Stimulated activated CD4-positive, alpha-beta T cell treated with anti-CD3 and anti-CD28 coated beads, Interleukin-15, amount 100 ng/mL, for 48 hours (primary cell): ENCODE measurements around the gene ZYG11B.
"Not testable (repeated sequence)": the region's sequence is repeated elsewhere in the genome, so short reads cannot be mapped to it uniquely, and the experiment has no call there.

Experiments used
- DNase-seq, 2 donors: peaks; one replicate each; pipeline ENCODE4 v3.0.0-alpha.2; 2020; ENCODE audit warnings: low read depth in 2 of 2

Gene ZYG11B

GRCh38 chr1:52852854-52853253 lies 126.6 kb downstream of the ZYG11B start:
- no peak for DNase-seq

DNA sequence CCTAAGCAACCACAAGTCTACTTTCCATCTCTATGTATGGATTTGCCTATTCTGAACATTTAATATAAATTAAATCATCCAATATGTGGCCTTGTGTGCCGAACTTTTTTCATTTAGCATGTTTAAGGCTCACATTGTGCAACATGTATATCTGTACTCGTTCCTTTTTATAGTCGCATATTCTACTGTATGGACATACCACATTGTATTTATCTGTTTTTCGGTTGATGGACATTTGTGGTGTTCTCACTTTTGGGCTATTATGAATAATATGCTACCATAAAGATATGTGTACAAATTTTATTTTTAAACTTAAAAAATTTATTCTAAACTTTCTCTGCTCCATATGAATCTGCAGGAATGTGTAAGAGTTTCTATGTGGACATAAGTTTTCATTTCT lies 129.3 kb downstream of the ZYG11B start:
- DNase-seq = no peak

DNA sequence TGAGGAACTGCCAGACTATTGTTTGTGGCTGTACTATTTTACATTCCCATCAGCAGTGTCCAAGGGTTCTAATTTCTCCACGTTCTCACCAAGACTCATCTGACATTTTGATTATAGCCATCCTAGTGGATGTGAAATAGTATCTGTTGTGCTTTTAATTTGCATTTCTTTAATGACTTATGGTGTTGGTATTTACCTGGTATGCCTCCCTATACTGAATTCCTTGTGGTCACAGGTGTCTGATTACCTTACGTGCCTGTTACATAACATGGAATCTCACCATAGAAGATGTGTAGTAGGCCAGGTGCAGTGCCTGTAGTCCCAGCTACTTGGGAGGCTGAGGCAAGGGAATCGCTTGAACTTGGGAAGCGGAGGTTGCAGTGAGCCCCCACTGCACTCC lies 129.8 kb downstream of the ZYG11B start:
- DNase-seq = no peak

- DNase-seq = no peak
Observed at GRCh38 chr1:52857443-52857842, 131.2 kb downstream of the ZYG11B start.

DNA sequence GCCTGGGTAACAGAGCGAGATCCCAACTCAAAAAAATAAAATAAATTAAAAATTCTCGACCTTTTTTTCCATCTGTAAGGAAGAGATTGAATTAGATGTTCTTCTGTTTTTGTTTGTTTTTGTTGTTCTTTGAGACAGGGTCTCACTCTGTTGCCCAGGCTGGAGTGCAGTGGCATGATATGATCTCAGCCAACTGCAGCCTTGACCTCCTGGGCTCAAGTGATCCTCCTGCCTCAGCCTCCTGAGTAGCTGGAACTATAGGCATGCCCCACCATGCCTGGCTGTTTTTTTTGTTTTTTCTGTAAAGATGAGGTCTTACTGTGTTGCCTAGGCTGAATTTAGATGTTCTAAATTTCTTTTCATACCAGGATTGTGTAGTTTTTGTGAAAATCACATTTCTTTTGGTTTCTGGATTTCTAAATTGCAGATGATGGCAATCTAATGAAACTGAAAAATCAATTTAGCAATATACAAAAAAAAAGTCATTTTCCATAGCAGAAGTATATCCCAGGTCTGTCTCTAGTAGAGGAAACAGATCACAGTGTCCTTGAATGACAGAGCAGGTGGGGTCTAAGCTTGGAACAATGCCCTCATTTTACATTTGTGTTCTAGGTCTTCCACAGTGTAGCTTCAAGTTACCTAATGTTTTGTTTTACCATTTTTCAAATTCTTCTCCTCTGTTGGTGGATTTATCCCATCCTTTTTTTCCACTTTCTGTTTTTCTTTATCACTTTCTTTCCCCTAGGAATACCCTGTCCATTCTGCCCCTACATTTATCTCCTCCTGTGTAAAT lies 136.6 kb downstream of the ZYG11B start:
- DNase-seq = no peak

DNA sequence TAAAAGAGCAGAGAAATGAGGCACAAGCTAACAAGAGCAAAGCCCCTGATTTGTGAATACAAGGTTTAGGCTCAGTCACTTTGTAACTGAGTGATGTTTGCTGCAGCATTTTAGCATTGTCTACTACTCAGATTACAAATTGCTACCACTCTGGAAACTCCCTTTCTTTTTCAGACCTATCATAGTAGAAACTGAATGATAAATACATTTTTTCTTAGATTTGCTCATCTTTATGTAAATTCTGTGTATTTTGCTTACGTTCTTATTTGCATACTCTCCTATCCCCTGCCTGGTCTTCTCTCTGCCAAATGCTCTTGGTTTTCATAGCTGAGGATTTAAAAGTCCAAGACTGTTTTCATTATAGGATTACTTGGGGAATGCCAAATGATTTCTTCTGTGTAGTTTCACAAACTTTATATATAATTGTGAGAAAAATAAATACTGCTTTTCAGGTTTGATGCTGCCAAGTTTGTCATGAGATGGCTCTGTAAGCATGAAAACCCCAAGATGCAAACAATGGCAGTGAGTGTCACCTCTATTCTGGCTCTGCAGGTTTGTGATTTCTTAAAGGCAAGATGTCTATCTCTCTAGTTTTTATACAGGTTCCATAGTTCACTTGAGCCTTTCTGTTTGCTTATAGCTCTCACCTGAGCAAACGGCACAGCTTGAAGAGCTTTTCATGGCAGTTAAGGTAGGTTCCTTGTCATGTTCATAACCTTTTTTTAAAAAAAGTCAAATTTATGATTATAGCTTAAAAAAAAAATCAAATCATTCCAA lies 141.0 kb downstream of the ZYG11B start:
- DNase-seq = no peak

DNA sequence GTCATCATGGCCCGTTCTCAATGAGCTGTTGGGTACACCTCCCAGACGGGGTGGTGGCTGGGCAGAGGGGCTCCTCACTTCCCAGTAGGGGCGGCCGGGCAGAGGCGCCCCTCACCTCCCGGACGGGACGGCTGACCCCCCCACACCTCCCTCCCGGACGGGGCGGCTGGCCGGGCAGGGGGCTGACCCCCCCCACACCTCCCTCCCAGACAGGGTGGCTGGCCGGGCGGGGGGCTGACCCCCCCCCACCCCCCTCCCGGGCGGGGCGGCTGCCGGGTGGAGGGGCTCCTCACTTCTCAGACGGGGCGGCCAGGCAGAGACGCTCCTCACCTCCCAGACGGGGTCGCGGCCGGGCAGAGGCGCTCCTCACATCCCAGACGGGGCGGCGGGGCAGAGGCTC lies 143.5 kb downstream of the ZYG11B start:
- DNase-seq = not testable (repeated sequence)

DNA sequence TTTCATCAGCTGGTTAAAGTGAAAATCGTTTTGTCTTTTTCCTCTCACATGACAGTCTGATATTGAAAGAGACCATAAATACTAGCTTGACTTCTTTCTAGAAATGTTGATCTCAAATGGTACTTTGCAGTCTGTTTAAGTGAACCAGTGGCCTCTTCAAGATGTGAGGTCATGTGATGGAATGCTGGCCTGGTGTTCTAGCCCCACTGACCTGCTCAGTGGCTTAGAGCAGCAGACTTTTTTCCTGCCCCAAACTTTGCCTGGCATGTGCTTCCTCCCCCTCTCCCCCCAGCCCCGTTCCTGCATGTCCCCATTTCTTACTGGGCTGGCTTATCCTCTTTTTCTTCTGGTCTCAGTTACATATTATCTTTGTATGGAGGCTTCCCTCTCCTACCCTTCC lies 150.6 kb downstream of the ZYG11B start:
- no peak for DNase-seq
